HG02840 (cell line): ENCODE results near the gene ELP4.
"Not testable (repeated sequence)": the region's sequence is repeated elsewhere in the genome, so short reads cannot be mapped to it uniquely, and the experiment has no call there.

Source experiments
- ATAC-seq: cut with Tn5 transposase; IDR thresholded peaks from one replicate; pipeline ENCODE4 v1.9.1; 2021; ENCODE audit warnings: mild to moderate bottlenecking, moderate library complexity, moderate number of reproducible peaks; ENCODE audit not compliant: unreplicated experiment, low FRiP score

ELP4 gene

GRCh38 chr11:31690041-31690440 is 180.5 kb downstream of the ELP4 start:
- no peak for ATAC-seq

- ATAC-seq: no peak
These were observed 180.9 kb downstream of the ELP4 start for GRCh38 chr11:31690516-31690915.

DNA sequence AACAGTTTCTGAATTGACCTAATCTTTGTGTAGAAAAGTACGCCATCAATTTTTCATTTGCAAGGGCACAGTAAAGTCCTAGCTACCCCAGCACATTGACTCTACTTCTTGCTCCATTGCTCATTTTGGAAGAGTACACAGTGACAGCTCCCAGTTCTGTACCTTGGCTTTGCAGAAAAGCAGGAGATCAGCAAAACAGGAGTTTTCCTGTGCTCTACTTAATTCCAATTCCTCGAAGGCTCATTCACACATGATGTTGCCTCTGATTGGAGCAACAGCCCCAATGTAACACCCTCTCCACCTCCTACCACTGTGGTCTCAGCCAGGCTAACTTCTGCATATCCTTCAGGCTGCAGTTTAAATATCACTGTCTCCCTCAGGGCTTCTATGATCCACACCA is 182.9 kb downstream of the ELP4 start:
- no peak for ATAC-seq

- ATAC-seq: peak; percentile 78
These were observed 187.5 kb downstream of the ELP4 start for GRCh38 chr11:31697049-31697448.

DNA sequence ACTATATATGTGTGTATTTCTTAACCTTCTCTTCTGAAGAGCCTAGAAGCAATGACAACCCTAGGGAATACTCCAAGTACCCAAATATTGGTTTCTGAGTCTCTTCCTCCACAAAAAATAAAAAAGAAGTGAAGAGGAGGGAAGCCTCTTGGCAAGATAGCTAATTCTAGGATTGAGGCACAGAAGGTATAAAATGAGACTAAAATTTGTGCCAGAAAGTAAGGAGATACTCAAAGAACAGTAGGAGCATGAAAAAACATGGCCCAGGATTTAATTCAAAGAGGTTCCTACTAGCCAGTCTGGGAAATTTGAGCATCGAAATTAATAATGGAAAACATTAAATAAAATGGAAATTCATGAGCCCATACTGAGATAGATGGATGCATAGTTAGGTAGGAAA is 189.5 kb downstream of the ELP4 start:
- no peak for ATAC-seq

- ATAC-seq: no peak
These were observed 193.4 kb downstream of the ELP4 start for GRCh38 chr11:31702966-31703365.

DNA sequence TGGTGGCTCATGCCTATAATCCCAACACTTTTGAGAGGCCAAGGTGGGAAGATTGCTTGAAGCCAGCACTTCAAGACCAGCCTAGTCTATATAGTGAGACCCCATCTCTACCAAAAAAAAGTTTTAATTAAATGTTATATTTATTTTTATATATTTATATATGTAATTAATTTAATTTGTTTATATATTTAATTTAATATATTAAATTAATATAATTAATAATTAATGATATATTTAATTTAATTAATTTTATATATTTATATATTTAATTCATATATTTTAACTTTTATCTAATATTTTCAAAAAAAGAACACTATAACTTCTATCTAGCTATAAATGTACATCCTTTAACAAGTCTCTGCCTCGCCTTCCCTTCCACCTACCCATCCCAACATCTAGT is 196.8 kb downstream of the ELP4 start:
- no peak for ATAC-seq

GRCh38 chr11:31711137-31711536 is 201.6 kb downstream of the ELP4 start:
- no peak for ATAC-seq

- ATAC-seq: no peak
These were observed 203.3 kb downstream of the ELP4 start for GRCh38 chr11:31712851-31713250.

GRCh38 chr11:31714840-31715239 is 205.3 kb downstream of the ELP4 start:
- ATAC-seq: no peak

- ATAC-seq: no peak
These were observed 210.7 kb downstream of the ELP4 start for GRCh38 chr11:31720225-31720624.

- no peak for ATAC-seq
These were observed 211.3 kb downstream of the ELP4 start for GRCh38 chr11:31720671-31721365.

GRCh38 chr11:31722754-31723153 is 213.2 kb downstream of the ELP4 start:
- ATAC-seq: no peak

DNA sequence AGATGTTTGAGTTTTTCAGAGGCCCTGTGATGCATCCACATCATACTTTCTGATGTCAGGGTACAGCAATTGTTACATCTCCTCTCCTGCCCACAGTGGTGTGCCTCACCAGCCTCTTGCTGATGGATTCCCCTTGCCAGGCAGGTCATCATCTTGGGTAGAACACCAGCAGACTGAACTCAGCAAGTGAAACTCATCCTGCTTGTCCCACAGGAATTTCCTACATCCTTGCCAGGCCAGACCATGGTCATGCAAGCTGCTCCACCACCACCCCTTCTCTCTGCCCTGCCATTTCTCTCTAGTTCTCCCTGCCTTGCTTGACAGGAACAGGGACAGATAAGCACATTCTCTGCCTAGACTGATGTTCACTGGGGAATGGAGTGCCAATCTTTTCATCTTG is 215.6 kb downstream of the ELP4 start:
- ATAC-seq: no peak

DNA sequence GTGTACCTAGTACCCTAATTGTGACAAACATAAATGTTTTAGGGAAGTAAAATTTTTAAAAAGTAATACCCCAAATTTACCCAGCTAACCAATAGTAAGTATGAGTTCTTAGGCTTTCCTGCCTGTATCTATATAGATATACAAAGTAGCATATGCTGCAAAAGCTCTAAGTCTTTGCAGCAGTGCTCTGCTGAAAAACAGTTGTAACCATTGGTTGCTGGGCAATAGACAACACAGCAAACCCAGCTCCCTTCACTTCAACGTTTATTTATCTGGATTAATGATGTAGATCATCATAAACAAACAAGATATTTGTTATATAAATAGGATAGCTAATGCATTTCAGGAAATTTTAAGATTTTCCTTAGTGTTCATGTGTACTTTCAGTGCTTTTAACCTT is 218.9 kb downstream of the ELP4 start:
- ATAC-seq: no peak

DNA sequence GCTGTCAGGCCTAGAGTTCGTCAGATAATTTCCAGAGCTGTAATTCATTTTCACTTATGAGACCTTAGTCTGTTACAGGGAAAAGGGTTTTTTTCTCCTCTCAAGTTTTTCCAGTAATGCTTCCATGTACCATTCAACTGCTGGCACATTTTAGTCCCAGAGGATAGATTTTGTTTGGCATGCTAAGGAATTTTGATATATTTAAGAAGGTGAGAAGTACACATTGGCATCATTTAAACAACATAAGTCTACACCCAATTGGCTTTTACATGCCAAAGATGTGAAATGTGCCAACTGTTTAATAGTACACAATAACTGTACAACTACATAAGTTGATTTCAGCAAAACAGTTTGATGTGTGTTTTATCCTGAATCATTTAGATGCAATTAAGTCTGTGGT is 230.6 kb downstream of the ELP4 start:
- no peak for ATAC-seq

DNA sequence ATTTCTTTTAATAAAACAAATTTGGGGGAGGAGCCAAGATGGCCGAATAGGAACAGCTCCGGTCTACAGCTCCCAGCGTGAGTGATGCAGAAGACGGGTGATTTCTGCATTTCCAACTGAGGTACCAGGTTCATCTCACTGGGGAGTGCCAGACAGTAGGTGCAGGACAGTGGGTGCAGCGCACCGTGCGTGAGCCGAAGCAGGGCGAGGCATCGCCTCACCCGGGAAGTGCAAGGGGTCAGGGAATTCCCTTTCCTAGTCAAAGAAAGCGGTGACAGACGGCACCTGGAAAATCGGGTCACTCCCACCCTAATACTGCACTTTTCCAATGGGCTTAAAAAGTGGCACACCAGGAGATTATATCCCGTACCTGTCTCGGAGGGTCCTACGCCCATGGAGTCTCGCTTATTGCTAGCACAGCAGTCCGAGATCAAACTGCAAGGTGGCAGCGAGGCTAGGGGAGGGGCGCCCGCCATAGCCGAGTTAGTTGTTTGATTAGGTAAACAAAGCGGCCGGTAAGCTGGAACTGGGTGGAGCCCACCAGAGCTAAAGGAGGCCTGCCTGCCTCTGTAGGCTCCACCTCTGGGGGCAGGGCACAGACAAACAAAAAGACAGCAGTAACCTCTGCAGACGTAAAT is 231.3 kb downstream of the ELP4 start:
- not testable (repeated sequence) for ATAC-seq

GRCh38 chr11:31747581-31747980 is 238.0 kb downstream of the ELP4 start:
- ATAC-seq: no peak

DNA sequence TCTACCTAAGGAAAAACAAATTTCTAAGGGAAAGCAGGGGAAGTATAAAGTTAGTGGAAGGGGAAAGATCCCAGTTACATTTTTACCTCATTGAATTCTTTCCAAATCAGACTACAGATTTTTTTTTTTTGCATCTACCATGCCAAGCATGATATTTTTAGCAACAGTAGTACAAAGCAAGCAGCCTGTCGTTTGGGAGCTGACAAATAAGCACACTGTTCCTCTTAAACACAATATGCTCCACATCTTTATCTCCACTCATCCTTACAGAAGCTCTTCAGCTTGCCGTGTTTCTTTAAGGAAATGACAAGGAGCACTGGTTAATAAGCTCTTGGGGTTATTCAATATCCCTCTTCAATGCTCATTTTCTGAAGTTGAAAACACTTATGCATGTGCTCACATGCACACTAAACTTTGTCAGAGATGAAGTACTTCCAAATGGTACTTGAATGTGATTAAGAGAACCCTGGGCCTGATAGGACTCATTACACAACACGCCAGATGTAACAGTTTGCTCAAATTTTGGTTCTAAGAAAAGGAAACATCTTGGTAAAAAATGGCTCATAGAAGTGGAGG is 247.8 kb downstream of the ELP4 start:
- ATAC-seq: no peak

DNA sequence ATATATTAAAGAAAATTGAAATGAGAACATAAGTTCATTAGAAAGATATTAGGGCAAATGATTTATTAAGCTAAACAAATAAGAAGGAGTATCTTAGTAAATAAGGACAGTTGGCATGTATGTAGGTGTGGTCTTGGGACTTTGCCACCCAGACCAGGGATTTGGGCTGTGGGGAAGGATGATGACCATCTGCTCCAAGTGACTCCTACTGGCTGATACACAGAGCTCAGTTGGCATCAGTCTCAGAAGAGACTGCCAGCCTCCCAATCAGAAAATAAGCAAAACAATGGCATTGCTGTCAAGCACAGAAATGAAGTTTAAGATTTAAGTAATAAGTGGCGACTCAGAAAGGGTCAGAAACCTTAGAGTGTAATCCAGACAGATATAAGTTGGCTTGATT is 252.1 kb downstream of the ELP4 start:
- ATAC-seq: no peak

DNA sequence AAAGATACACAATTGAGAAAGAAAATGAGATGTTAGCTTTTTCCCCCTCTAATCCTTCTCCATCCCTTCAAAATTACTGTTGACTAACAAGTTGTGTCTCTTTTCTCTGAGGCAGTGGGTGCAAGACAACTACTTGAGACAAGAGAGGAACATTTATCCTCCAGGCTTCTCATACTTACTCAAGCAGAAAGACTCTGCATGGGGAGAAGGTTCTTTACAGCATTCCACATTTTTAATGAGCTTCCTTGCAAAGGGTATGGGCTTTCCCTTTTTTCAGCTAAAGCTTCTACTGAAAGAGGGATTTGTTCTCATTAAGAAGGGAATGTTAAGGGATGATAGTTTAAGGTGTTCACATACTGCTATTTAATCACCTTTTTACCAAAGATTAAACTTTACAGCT is 253.7 kb downstream of the ELP4 start:
- ATAC-seq: no peak

- no peak for ATAC-seq
These were observed 254.7 kb downstream of the ELP4 start for GRCh38 chr11:31764261-31764660.
